Measurements from ENCODE around the gene PHC1. TPM values are rescaled to one million over a fixed set of nuclear protein-coding genes. Genes with fewer than 3 reads are reported as not detected.

The PHC1 gene
- total RNA-seq = 56.7 TPM

GRCh38 chr12:8914033-8914715 lies at the start of gene PHC1:
TSS of gene PHC1 (plus strand) at chr12:8914509. CDS start at chr12:8917678, 3,169 bp downstream.

GRCh38 chr12:8949342-8950220 lies 35.3 kb downstream of the PHC1 start, which contains the start of gene M6PR:
TSS of gene M6PR (minus strand) at chr12:8949645. CDS start at chr12:8946404, 3,241 bp downstream.

DNA sequence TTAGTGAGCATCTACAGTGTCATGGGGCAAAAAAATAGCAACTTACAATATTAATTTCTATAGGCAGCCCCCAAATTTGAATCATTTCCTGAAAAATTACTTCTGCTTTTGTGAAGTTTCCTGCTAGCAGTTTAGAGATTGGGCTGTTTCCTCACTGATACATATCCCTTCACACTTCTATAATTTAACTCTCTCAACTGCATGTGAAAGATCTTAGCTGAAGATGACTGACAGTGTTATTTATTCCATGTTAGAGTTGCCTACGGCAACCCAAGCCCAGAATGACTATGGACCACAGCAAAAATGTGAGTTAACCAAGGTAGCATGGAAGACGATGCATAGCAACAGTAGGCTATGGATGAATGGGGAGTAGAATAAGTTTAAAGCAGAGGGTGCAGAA lies 75.1 kb downstream of the PHC1 start, which contains the start of gene KLRG1:
TSS of gene KLRG1 (plus strand) at position 134 of the 400 bp plus-strand sequence. CDS start at position 224, 90 bp downstream.

Other genes starting within 250 kb of the PHC1 start
- gene RIMKLB, start 216.5 kb upstream of the PHC1 start, total RNA-seq = 240 TPM
- gene A2ML1, start 91.9 kb upstream of the PHC1 start, total RNA-seq = 1.6 TPM
- 62.3 TPM for gene M6PR, start 35.1 kb downstream of the PHC1 start, total RNA-seq
- 19.7 TPM for gene KLRG1, start 75.0 kb downstream of the PHC1 start, total RNA-seq
- gene A2M, start 201.4 kb downstream of the PHC1 start, total RNA-seq = 48.8 TPM